ENCODE measurements around the gene ERAP2.
"Not testable (repeated sequence)": the region's sequence is repeated elsewhere in the genome, so short reads cannot be mapped to it uniquely, and the experiment has no call there.

Gene ERAP2

DNA sequence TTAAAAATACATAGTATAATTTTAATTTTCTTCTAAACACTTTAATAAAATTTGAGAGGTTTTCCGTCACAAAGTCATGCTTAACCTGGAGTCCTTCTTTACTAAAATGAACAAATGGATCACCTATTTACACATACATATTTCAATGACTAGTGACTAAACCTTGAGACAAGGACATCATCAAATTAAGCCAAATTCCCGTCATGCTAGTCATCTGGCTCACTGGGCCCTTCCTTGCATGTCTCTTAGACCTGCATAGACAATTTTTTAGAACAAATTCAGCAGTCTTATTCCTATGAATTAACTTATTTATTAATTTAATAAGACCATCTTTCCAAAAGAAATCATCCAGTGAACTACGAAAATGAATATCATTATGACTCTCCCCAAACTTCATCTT, 26.6 kb downstream of the ERAP2 start:
- no peak for DNase-seq

DNA sequence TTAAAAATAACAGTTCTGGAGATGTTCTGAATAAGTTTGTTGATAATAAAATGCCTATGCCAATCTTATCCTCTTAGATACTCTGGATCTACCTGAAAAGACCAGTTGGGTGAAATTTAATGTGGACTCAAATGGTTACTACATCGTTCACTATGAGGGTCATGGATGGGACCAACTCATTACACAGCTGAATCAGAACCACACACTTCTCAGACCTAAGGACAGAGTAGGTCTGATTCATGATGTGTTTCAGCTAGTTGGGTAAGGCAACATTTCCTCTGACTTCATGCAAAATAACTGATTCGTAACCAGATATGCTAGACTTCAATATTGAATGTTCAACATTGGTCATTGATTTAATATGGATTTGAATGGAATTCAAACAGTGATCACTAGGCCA, 27.0 kb downstream of the ERAP2 start:
- DNase-seq: no peak

DNA sequence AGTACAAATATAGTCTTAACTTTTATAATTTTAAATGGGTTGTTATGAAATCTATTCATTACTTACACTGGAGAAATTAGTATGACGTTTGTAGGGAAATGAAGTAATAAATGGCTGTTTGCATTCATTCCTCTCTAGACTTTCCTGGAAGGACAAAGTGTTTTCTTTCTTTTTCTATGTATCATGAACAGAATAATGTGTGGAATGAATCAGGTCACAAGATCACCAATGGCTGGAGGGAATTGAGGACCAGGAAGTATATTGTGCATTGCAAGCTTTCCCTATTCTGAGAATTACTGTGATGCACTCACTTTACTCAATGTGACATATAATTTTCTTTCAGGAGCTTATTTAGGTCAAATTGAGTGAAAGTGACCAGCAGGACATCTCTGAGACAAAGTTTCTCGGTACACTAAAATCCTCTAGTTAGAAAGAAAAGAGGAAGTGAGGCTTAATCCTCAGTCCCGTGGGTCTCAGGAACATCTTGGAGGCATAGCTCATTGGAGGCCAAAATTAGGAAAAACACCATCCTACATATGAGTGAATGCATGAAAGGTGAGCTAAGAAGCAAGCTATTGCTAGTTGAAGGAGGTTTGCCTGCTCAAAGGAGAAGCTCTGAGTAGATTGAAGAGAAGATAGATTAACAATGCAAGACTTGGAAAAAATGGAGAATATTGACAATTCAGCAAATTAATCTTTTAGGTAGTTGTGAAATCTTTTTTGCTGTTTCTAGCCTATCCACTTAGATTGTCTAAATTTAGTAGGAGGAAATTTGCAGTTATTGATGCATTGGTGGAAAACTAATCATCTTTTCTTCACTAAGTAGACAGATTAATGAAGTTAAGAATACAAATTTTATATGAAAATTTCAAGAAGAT, 28.0 kb downstream of the ERAP2 start:
- no peak for DNase-seq

DNA sequence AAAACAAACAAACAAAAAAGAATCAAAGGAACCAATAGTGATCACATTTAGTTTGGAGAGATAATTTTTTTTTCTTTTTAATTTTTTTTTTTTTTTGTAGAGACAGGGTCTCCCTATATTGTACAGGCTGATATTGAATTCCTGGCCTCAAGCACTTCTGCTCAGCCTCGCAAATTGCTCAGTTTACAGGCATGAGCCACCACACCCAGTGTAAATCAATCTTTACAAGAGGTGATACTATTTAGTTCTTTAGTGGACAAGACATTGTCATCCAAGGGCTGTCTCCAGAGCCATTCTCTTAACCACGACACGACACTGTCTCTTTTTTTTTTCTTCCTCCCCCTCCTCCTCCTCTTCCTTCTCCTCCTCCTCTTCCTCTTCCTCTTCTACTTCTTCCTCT, 29.6 kb downstream of the ERAP2 start:
- DNase-seq: no peak

DNA sequence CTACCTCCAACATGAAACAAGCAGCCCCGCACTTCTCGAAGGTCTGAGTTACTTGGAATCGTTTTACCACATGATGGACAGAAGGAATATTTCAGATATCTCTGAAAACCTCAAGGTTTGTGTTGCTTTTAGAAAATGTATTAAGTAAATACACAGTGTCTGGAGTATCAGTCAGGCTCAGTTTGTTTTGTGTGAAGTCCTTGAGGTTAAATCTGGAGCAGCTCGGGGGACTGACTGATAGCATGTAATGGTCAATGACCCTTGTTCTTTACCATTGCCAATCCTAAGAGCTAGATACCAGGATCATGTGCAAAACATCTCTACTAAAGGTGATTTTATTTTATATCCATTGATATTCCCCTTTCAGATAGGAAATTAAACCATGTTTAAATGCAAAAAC, 32.7 kb downstream of the ERAP2 start:
- DNase-seq: no peak

DNA sequence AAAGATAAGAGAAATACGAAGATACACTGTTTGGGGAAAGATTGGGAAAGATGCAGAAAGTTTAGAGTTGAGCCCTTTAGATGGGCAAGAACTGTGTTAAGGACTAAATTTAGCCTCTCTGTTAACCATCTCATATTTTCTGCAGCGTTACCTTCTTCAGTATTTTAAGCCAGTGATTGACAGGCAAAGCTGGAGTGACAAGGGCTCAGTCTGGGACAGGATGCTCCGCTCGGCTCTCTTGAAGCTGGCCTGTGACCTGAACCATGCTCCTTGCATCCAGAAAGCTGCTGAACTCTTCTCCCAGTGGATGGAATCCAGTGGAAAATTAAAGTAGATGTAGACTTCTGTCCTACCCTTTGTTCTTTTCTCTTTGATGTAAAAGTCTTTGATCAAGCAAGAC, 33.1 kb downstream of the ERAP2 start:
- no peak for DNase-seq

DNA sequence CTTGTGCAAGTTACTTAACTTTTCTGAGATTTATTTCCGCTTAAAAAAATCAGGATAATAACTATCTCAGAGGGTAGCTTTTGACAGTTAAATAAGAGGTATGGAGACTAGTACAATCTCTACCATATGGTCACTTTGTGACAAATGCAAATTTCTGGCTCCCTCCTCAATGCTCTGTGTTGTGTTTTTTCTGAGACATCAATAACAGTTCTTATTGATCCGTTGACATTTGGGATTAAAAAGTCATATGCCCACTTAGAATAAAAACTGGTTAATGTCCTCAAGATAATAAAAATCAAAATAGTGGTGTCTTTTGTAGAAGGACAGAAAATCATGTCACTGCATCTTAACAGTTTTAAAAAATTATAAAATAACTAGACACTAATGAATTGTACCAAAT, 34.8 kb downstream of the ERAP2 start:
- no peak for DNase-seq

DNA sequence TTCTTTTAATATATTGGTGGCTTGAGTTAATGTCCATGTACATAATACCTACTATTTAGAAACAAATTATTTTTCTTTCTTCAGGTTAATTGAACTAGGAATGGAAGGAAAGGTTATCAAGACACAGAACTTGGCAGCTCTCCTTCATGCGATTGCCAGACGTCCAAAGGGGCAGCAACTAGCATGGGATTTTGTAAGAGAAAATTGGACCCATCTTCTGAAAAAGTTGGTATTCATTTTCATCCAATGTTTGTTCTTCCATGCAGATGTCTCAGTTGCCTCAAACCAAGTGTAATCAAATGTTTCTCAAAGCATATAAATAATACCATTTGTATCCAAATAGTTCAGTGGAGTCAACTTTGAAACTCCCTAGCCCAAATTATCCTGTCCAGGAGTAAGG, 36.9 kb downstream of the ERAP2 start:
- DNase-seq: no peak

DNA sequence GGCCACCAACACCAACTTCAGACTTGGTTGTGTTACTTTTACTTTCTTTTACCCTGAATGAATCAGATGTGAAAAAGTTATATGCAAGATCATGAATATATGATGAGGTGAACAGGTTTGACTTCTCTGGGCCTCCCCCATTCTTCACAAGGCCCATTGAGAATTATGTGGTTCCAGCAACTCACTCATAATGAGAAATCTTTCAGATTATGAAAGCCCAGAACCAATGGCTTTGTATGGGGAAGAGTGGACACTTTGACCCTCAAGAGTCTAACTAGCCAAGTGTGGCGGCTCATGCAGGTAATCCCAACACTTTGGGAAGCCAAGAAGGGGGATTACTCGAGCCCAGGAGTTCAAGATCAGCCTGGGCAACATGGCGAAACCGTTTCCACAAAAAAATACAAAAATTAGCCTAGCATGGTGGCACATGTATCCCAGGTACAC, 43.5 kb downstream of the ERAP2 start:
- DNase-seq: no peak

DNA sequence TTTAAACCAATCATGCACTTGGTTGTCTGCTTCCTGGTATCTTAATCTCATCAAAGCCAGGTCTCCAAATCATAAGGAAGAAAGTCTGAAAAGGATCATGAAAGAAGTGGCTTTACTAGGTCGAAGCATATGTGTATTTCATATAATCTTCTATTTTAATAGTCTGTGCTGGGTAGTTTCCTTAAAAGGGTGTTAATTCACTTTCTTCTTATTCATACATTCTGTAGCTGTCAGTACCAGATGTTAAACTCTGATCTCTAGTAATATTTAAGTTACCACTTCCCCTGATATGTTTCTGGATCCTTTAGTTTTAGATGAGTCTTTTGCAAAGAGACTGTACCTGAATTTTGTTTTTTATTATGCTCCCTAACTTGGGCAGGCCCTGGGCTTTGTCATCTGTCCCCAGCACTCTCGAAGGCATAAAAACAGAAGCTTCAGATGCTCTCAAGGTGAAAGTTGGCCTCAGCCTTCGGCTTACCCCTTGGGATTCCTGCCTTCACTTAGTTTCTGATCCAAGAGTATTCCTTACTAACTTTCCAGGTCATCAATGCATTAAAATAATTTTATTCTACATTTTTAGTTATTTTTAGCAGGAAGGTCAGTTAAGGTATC, 44.5 kb downstream of the ERAP2 start:
- DNase-seq: no peak

DNA sequence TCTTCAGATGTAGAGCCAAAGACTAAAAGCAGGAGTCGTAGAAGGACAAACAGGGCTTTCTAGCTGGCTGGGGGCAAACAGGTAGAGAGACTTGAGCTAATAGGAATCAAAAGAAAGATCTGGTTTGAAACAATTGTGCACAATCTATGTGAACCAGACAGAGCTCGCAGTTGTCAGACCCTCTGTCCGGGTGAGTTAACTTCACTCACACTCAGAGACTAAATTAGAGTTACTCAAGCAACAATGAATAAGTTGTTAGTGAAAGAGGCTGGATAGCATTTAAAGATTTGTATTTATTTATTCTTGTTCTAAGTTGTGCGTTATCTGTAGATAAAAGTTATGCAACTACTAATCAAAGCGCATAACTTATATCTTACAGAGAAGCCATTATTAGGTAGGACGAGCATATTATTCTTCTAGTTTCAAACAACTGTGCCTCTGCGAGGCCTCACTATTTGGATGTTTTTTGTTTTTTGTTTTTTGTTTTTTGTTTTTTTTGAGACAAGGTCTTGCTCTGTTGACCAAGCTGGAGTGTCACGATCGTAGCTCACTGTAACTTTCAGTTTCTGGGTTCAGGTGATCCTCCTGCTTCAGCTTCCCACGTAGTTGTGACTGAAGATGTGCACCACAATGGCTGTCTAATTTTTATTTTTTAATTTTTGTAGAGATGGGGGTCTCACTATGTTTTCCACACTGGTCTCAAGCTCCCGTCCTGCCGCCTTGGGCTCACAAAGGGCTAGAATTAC, 46.4 kb downstream of the ERAP2 start:
- DNase-seq: no peak

DNA sequence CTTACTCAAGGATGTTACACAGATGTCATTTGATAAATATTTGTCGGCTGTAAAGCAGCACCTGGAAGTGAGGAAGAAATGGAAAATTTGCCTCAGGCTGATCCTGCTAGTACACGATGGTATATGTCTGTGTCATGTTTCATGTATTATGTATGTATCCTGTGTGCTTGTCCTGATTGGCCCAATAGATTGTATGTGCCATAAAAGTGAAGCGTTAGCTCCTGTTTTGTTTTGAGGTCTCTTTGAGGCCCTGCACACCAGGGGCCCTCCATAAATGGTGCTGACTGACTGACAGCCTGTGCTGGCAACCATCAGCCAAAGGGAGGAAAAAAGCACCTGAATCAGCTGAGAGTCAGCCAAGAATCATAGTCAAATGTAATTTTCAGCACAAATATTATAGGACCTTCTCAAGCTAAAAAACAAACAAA, 47.7 kb downstream of the ERAP2 start:
- no peak for DNase-seq

DNA sequence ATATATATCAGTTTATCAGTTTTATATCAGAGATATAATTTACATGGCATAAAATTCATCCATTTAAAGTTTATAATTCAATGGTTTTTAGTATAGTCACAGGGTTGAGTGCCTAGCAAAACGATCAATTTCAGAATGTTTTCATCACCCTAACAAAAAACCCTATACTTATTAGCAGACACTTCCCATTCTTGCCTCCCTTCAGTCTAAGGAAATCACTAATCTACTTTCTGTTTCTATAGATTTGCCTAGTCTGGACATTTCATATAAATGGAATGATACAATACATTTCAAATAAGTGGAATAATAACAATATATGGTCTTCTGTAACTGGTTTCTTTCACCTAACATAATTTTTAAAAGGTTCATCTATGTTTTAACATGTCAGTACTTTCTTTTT, 50.0 kb downstream of the ERAP2 start:
- DNase-seq: no peak

DNA sequence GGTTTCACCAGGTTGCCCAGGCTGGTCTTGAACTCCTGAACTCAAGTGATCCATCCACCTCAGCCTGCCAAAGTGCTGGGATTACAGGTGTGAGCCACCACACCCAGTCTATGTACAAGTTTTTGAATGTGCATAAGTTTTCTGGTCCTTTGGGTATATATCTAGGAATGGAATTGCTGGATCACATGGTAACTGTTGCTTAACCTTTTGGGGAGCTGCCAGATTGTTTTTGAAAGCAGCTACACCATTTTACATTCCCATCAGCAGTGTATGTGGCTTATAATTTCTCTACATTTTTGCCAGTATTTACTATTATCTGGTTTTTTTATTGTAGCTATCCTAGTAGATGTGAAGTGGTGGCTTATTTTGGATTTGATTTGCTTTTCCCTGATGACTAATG, 50.7 kb downstream of the ERAP2 start:
- no peak for DNase-seq

DNA sequence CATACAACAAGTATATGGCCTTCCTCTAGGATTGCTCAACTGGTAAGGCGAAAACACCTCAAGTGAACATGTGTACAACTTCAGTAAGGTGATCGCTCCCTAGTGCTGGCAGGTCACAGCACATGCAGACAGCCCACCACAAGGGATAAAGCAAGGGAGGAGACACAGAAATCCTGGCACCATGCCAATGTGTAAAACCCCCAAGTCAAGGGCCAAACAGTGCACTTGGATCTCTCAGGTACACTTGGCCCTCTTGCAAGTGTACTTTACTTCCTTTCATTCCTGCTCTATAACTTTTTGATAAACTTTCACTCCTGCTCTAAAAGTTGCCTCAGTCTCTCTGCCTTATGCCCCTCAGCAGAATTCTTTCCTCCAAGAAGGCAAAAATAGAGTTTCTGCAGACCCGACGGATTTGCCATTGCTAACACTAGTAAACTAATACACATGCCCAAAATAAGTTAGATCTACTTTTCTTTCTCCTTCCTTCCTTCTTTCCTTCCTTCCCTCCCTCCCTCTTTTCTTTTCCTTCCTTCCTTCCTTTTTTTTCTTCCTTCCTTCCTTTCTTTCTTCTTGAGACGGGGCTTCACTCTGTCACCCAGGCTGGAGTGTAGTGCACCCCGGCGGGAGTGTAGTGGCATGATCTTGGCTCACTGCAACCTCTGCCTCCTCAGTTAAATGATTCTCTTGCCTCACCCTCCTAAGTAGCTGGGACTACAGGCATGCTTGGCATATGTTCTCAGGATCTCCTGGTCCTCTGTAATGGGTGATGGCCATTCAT, 52.8 kb downstream of the ERAP2 start:
- DNase-seq: no peak

DNA sequence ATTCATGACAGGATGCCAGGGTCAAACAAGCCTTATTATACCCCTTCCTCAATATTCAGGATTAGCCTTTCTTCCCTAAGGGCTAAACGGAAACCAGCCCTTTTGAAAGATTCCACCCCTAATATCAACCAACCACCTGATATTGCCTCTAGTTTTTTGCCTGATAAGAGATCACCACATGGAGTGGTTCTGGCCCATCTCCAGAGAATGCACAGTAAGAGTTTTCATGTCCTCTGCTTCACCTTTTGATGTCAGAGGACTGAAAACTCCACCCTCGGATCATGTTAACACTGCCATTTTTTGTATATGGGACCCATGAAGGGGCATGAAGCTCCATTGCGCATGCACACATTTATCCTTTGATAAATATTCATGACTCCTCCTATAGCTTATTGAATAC, 53.8 kb downstream of the ERAP2 start:
- no peak for DNase-seq

DNA sequence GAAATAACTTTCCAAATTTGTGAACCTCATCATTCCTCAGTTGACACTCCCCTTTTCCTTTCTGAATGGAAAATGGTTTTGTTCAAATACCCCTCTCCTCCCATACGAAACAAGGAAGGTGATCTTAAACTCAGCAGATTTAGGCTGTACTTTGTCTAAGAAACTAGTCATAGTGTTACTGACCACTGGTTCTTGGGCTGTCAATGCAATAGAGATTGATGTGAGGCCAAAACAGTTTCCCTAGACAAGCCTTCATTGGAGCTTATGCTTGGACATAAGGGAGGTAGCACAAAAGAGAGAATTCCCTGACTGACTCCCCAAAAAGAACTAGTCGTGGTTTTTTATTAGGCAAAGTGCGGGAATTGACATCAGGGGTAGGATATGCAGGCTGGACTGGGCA, 54.3 kb downstream of the ERAP2 start:
- no peak for DNase-seq

DNA sequence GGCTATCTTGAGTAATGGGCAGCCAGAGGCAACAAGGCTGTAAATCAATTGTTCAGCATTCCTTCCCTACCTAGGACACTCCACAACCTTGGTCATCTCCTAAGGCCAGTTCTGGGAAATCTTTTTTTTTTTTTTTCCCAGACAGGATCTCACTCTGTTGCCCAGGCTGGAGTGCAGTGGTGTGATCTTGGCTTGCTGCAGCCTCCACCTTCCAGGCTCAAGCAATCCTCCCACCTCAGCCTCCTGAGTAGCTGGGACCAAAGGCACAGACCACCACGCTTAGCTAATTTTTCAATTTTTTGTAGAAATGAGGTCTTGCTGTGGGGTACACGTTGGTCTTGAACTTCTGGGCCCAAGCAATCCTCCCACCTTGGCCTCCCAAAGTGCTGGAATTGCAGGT, 54.7 kb downstream of the ERAP2 start:
- DNase-seq: not testable (repeated sequence)

DNA sequence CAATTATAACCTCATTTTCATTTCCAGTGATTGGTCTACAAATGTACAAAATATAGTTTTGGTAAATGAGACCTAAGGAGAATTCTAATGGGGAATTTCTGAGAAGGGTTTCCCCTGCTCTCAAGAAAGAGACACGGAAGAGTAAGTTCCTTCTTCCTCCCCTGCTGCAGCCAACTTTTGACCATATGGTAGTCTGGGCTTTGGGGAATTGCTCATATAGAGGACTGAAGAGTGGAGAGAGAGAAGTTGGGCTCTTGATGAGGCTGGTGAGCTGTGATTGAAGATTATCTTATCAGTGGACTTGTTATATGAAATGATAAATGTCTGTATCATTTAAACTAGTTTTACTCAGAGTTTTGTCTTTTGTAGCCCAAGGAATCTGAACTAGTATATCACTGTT, 55.3 kb downstream of the ERAP2 start:
- peak; percentile 46 to 50 for DNase-seq

DNA sequence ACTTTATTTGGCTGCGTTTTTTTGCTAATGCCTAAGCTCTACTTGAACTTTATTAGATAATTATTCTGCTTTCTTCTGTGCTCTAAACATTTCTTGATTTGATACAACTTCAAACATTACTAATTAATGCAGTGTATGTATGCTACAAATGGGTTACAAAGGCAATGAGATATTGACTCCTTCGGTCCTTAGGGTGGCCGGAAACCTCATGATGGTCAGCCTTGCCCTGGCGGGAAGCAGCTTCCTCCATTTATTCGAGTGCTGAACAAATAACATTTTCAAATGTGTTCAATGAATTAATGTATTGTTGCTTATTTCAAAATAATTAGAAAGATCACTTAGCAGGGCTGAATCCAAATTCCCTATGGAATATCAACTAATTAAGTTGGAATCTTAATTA, 55.7 kb downstream of the ERAP2 start:
- no peak for DNase-seq

DNA sequence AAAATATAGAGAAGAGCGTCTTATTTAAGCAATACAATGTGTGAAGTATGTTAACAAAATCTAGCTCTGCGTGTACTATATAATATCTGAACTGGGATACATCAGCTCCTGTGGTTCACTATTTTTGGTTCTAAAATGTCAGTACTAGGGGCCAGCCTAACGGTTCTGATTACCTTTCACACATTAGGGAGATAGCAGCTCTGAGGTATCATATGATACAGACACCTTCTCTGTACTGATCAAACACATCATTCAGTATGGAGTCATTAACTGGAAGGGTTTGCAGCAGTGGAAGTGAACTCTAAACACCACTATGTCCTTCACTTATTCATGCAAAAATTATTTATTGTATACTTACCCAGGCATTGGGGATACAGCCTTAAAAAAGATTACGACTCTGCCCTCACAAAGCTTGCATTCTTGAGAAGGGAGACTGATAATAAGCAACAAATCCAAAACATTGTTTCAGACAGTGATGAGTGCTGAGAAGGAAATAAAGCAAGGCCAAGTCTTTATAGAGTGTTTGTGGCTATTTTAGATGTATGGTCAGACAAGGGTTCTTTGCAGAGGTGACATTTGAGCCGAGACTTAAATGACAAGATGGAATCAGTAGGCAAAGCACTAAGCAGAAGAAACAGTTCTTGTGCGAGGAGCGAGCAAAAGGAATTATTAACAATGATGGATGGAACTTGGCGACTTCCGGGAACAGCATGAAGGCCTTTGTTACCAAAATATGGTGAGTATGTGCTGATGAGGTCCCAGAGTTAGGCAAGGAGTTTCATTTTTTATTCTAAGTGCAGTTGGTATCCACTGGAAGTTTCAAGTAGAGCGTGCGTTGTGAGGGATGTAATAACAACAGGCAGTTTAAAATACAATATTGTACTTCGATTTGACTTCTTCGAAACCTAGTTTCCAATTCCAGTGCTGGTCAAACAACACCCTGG, 57.7 kb downstream of the ERAP2 start:
- peak in 1 of 2 experiments; percentile 54 for DNase-seq

All from AML-193 (cell line).